Measurements from ENCODE around the gene SLC16A5. TPM values are rescaled to one million over a fixed set of nuclear protein-coding genes. Genes with fewer than 3 reads are reported as not detected.

SLC16A5 gene
- total and polyA plus RNA-seq, 12 donors: 3.6 to 17.4 (median 11.9) TPM

- WGBS, 2 donors: 1% methylated on average over 35 of the region's 35 CpGs
- DNase-seq (no peak), ATAC-seq (no peak)
- Histone ChIP-seq H3K9me3 (no peaks in the 10 kb centered on the region), H3K4me3 (peak overlapping the region; percentile 43 to 93 (median 80)), H3K27ac (peak overlapping the region in 9 of 10 donors; percentile 52 to 94 (median 84)), H3K27me3 (no peaks in the 10 kb centered on the region), H3K36me3 (peaks cover 0 to 4% (median 0%) of the 10 kb centered on the region in 9 donors), H3K4me1 (peaks cover 0 to 29% (median 13%) of the 10 kb centered on the region in 9 donors)
- no peak for TF ChIP-seq CTCF (IDR thresholded peaks at IDR 0.05)
- intact Hi-C loops (cut with DNase I): loop anchor here in 2 of 10 donors (2.0 to 5.0 kb wide), 2 partner anchors 29 to 41 kb away; partner anchors contain the start of gene SUMO2 (in 1 of the 2)
Observed at GRCh38 chr17:75153780-75154194, 66.0 kb downstream of the SLC16A5 start.

GRCh38 chr17:75154195-75155106 is 66.7 kb downstream of the SLC16A5 start, which contains the start of gene JPT1:
JPT1 (minus strand) TSS chr17:75154512; CDS start chr17:75154397, 115 bp downstream.
- H3K36me3 ChIP-seq: peaks cover 0 to 5% (median 0%) of the 10 kb centered on the region in 9 donors
- ATAC-seq: peak; percentile 100
- DNase-seq: peak; percentile 96 to 99
- H3K27ac ChIP-seq: peak within 1 kb of the TSS in 9 of 10 donors; percentile 52 to 94 (median 84)
- TF ChIP-seq CTCF (IDR thresholded peaks at IDR 0.05): no peak
- H3K4me3 ChIP-seq: peak within 1 kb of the TSS; percentile 43 to 93 (median 80)
- H3K27me3 ChIP-seq: no peaks in the 10 kb centered on the region
- H3K9me3 ChIP-seq: no peaks in the 10 kb centered on the region
- 2 to 3% methylated on average over 48 to 67 of the region's 67 CpGs for WGBS, 2 donors
- H3K4me1 ChIP-seq: peaks cover 0 to 26% (median 13%) of the 10 kb centered on the region in 9 donors
- intact Hi-C loops (cut with DNase I): loop anchor here in 2 of 10 donors (2.0 to 5.0 kb wide), 2 partner anchors 28 to 42 kb away; partner anchors contain the start of gene SUMO2 (in 1 of the 2)

GRCh38 chr17:75155191-75155601 is 67.4 kb downstream of the SLC16A5 start:
- peaks cover 0 to 12% (median 0%) of the 10 kb centered on the region in 9 donors for H3K36me3 ChIP-seq
- ATAC-seq (no peak), DNase-seq (no peak)
- H3K27ac ChIP-seq: peak overlapping the region in 3 of 10 donors; percentile 10 to 84 (median 81)
- intact Hi-C loops (cut with DNase I): loop anchor here in 1 of 10 donors (2.0 kb wide), 1 partner anchor 28 kb away; the partner anchor contains the start of gene SUMO2
- no peaks in the 10 kb centered on the region for H3K9me3 ChIP-seq
- WGBS, 2 donors: 88 to 93% methylated on average over 3 of the region's 3 CpGs
- no peaks in the 10 kb centered on the region for H3K27me3 ChIP-seq
- no peak for TF ChIP-seq CTCF (IDR thresholded peaks at IDR 0.05)
- H3K4me3 ChIP-seq: peak overlapping the region in 4 of 10 donors; percentile 76 to 93 (median 84)
- H3K4me1 ChIP-seq: peaks cover 0 to 26% (median 13%) of the 10 kb centered on the region in 9 donors

Other genes with a start within 250 kb of the SLC16A5 start
- gene GRIN2C, start 228.1 kb upstream of the SLC16A5 start, total RNA-seq: under 1 TPM; 0.13 to 0.66 (median 0.27) TPM
- gene GRIN2C, start 228.1 kb upstream of the SLC16A5 start, polyA plus RNA-seq: under 1 TPM; 0.44 to 0.61 TPM
- 1 to 10 TPM; 2.4 to 6.3 (median 3.9) TPM for gene FDXR, start 215.0 kb upstream of the SLC16A5 start, total RNA-seq
- gene FDXR, start 215.0 kb upstream of the SLC16A5 start, polyA plus RNA-seq: 1 to 10 TPM; 3.3 to 5.3 TPM
- gene FADS6, start 194.3 kb upstream of the SLC16A5 start, total RNA-seq: not detected
- not detected for gene FADS6, start 194.3 kb upstream of the SLC16A5 start, polyA plus RNA-seq
- not detected for gene USH1G, start 164.7 kb upstream of the SLC16A5 start, total RNA-seq
- gene USH1G, start 164.7 kb upstream of the SLC16A5 start, polyA plus RNA-seq: not detected
- not detected for gene OTOP2, start 163.7 kb upstream of the SLC16A5 start, total RNA-seq
- not detected for gene OTOP2, start 163.7 kb upstream of the SLC16A5 start, polyA plus RNA-seq
- not detected for gene OTOP3, start 152.1 kb upstream of the SLC16A5 start, total RNA-seq
- gene OTOP3, start 152.1 kb upstream of the SLC16A5 start, polyA plus RNA-seq: not detected
- gene HID1, start 115.2 kb upstream of the SLC16A5 start, total RNA-seq: 10 to 100 TPM in 4 of 10 donors, 1 to 10 TPM in 6; 3.9 to 15.5 (median 9.5) TPM
- gene HID1, start 115.2 kb upstream of the SLC16A5 start, polyA plus RNA-seq: 10 to 100 TPM in 1 of 2 donors, 1 to 10 TPM in 1; 8.0 to 23.8 TPM
- gene CDR2L, start 100.3 kb upstream of the SLC16A5 start, total RNA-seq: 10 to 100 TPM; 10.8 to 25.3 (median 16.3) TPM
- gene CDR2L, start 100.3 kb upstream of the SLC16A5 start, polyA plus RNA-seq: 10 to 100 TPM in 1 of 2 donors, 1 to 10 TPM in 1; 8.5 to 11.9 TPM
- 10 to 100 TPM; 43.7 to 64.1 (median 51.7) TPM for gene MRPL58, start 75.3 kb upstream of the SLC16A5 start, total RNA-seq
- 10 to 100 TPM; 71.8 to 72.3 TPM for gene MRPL58, start 75.3 kb upstream of the SLC16A5 start, polyA plus RNA-seq
- 1,000 to 10,000 TPM in 1 of 10 donors, 100 to 1,000 TPM in 9; 678 to 1,003 (median 867) TPM for gene ATP5PD, start 41.0 kb upstream of the SLC16A5 start, total RNA-seq
- gene ATP5PD, start 41.0 kb upstream of the SLC16A5 start, polyA plus RNA-seq: 1,000 to 10,000 TPM in 1 of 2 donors, 100 to 1,000 TPM in 1; 870 to 2,296 TPM
- 10 to 100 TPM; 19.6 to 41.1 (median 29.6) TPM for gene KCTD2, start 40.7 kb upstream of the SLC16A5 start, total RNA-seq
- gene KCTD2, start 40.7 kb upstream of the SLC16A5 start, polyA plus RNA-seq: 10 to 100 TPM; 11.8 to 19.2 TPM
- gene ARMC7, start 22.0 kb downstream of the SLC16A5 start, total RNA-seq: 1 to 10 TPM; 4.7 to 7.9 (median 5.2) TPM
- 1 to 10 TPM; 3.1 to 7.2 TPM for gene ARMC7, start 22.0 kb downstream of the SLC16A5 start, polyA plus RNA-seq
- gene NT5C, start 43.8 kb downstream of the SLC16A5 start, total RNA-seq: 10 to 100 TPM; 17.1 to 33.3 (median 21.6) TPM
- gene NT5C, start 43.8 kb downstream of the SLC16A5 start, polyA plus RNA-seq: 10 to 100 TPM; 50.0 to 71.7 TPM
- 10 to 100 TPM in 8 of 10 donors, 1 to 10 TPM in 2; 6.7 to 30.0 (median 12.6) TPM for gene JPT1, start 66.6 kb downstream of the SLC16A5 start, total RNA-seq
- gene JPT1, start 66.6 kb downstream of the SLC16A5 start, polyA plus RNA-seq: 10 to 100 TPM; 32.6 to 61.6 TPM
- 100 to 1,000 TPM; 187 to 258 (median 218) TPM for gene SUMO2, start 95.0 kb downstream of the SLC16A5 start, total RNA-seq
- 10 to 100 TPM; 47.9 to 57.1 TPM for gene SUMO2, start 95.0 kb downstream of the SLC16A5 start, polyA plus RNA-seq
- 10 to 100 TPM; 16.2 to 28.4 (median 20.4) TPM for gene NUP85, start 117.7 kb downstream of the SLC16A5 start, total RNA-seq
- gene NUP85, start 117.7 kb downstream of the SLC16A5 start, polyA plus RNA-seq: 10 to 100 TPM; 31.3 to 39.0 TPM
- 10 to 100 TPM; 16.0 to 30.2 (median 21.7) TPM for gene GGA3, start 173.7 kb downstream of the SLC16A5 start, total RNA-seq
- gene GGA3, start 173.7 kb downstream of the SLC16A5 start, polyA plus RNA-seq: 10 to 100 TPM; 13.1 to 20.3 TPM
- gene MRPS7, start 173.9 kb downstream of the SLC16A5 start, total RNA-seq: 100 to 1,000 TPM; 124 to 179 (median 151) TPM
- 100 to 1,000 TPM in 1 of 2 donors, 10 to 100 TPM in 1; 98.9 to 118 TPM for gene MRPS7, start 173.9 kb downstream of the SLC16A5 start, polyA plus RNA-seq
- 10 to 100 TPM; 12.6 to 21.0 (median 15.6) TPM for gene MIF4GD, start 183.3 kb downstream of the SLC16A5 start, total RNA-seq
- gene MIF4GD, start 183.3 kb downstream of the SLC16A5 start, polyA plus RNA-seq: 10 to 100 TPM in 1 of 2 donors, 1 to 10 TPM in 1; 7.5 to 27.7 TPM
- gene SLC25A19, start 201.5 kb downstream of the SLC16A5 start, total RNA-seq: 10 to 100 TPM in 6 of 10 donors, 1 to 10 TPM in 4; 6.8 to 19.2 (median 11.3) TPM
- gene SLC25A19, start 201.5 kb downstream of the SLC16A5 start, polyA plus RNA-seq: 10 to 100 TPM; 19.7 to 23.2 TPM